Measurements from ENCODE around the gene ARG2. TPM values are rescaled to one million over a fixed set of nuclear protein-coding genes. Genes with fewer than 3 reads are reported as not detected.

The ARG2 gene
- total RNA-seq, 4 donors from 2014 or later = 7.1 to 50.6 (median 17.7) TPM

DNA sequence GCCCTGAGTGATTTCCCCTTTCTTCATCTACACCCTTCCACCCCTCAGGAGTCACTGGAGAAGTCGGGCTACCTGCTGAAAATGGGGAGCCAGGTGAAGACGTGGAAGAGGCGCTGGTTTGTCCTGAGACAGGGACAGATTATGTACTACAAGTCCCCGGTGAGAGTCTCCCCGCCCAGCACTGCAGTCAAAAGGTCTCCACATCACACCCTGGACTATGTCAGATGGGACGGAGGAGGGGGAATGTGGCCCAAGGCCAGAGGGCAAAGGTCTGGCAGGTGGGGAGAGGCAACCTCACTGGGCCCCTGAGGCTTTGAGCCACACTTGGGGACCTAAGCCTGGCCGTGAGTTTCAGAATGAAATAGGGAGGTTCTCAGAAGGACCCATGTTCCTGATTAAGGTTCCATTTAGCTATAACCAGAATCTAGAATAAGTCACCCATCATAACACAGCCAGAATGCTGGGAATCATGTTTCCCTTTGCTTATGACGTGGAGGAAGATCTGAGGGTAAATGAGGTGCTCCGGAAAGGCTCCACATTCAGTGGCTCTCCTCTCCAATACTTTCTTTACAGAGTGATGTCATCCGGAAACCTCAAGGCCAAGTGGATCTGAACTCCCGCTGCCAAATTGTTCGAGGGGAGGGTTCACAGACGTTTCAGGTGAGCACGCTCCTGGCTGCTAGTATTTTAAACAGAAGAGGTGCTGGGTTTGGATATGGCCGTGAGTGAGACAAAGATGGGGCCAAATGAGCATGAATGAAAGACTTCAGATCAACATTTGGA lies 46.3 kb upstream of the ARG2 start:
- H3K27me3 ChIP-seq = no peaks in the 10 kb centered on the region
- no peak overlapping the region for H3K4me3 ChIP-seq
- 82 to 83% methylated on average over 11 to 14 of the region's 15 CpGs for WGBS, 2 donors
- no peaks in the 10 kb centered on the region for H3K9me3 ChIP-seq
- H3K4me1 ChIP-seq = no peaks in the 10 kb centered on the region
- H3K27ac ChIP-seq = no peak overlapping the region
- TF ChIP-seq POLR2A (IDR thresholded peaks at IDR 0.05) = no peak
- TF ChIP-seq, protein P1, sequence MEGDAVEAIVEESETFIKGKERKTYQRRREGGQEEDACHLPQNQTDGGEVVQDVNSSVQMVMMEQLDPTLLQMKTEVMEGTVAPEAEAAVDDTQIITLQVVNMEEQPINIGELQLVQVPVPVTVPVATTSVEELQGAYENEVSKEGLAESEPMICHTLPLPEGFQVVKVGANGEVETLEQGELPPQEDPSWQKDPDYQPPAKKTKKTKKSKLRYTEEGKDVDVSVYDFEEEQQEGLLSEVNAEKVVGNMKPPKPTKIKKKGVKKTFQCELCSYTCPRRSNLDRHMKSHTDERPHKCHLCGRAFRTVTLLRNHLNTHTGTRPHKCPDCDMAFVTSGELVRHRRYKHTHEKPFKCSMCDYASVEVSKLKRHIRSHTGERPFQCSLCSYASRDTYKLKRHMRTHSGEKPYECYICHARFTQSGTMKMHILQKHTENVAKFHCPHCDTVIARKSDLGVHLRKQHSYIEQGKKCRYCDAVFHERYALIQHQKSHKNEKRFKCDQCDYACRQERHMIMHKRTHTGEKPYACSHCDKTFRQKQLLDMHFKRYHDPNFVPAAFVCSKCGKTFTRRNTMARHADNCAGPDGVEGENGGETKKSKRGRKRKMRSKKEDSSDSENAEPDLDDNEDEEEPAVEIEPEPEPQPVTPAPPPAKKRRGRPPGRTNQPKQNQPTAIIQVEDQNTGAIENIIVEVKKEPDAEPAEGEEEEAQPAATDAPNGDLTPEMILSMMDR (IDR thresholded peaks at IDR 0.05) = no peak
- intact Hi-C loops (cut with DNase I) = loop anchor here (5.0 kb wide), 1 partner anchor 46 kb away; no protein-coding TSS in a partner anchor
- peaks cover 0 to 8% (median 0%) of the 10 kb centered on the region in 3 donors for H3K36me3 ChIP-seq
- DNase-seq = no peak

DNA sequence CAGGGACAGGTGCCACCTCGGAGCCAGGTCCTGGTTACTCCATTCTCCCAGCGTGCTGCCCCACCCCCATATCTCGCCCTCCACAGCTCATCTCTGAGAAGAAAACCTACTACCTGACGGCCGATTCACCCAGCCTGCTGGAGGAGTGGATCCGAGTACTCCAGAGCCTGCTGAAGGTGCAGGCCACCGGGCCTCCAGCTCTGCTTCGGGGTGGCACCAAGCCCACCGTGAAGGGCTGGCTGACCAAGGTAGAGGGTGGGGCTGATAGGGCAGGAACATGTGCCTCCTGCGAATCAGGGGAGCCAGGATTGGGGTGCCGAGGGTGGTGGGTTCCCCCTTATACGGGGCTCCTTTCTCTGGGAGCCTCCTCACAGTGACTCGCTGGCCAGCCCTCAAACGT lies 45.6 kb upstream of the ARG2 start:
- Histone ChIP-seq H3K9me3 (no peaks in the 10 kb centered on the region), H3K27me3 (no peaks in the 10 kb centered on the region), H3K27ac (no peak overlapping the region), H3K4me3 (no peak overlapping the region), H3K4me1 (no peaks in the 10 kb centered on the region), H3K36me3 (peaks cover 0 to 14% (median 0%) of the 10 kb centered on the region in 3 donors)
- intact Hi-C loops (cut with DNase I) = loop anchor here (5.0 kb wide), 1 partner anchor 47 kb away; no protein-coding TSS in a partner anchor
- TF ChIP-seq, protein P1 (IDR thresholded peaks at IDR 0.05) = no peak
- TF ChIP-seq POLR2A (IDR thresholded peaks at IDR 0.05) = no peak
- 85 to 89% methylated on average over 6 to 8 of the region's 14 CpGs for WGBS, 2 donors
- DNase-seq = no peak

DNA sequence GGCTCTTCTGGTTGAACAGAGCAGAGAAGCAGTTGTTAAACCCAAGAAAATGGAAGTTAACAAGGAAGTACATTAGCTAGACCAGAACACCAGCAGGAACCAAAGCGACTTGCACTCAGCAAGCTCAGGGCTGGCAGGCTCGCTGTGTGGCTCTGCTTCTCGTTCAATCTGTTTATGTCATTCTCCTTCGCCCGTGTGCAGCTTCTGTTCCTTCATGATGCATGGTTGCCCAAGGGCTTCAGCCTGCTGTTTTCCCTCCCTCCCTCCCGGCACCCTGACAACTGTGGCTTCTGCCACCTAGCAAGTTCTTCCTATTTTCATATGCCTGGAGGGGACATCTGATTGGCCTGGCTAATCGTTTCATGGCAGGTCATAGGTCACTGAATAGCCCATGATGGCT lies 44.9 kb upstream of the ARG2 start:
- intact Hi-C loops (cut with DNase I) = loop anchor here (5.0 kb wide), 1 partner anchor 48 kb away; no protein-coding TSS in a partner anchor
- no peaks in the 10 kb centered on the region for H3K9me3 ChIP-seq
- TF ChIP-seq, protein P1 (IDR thresholded peaks at IDR 0.05) = no peak
- no peak for TF ChIP-seq POLR2A (IDR thresholded peaks at IDR 0.05)
- H3K4me1 ChIP-seq = no peaks in the 10 kb centered on the region
- no peaks in the 10 kb centered on the region for H3K27me3 ChIP-seq
- no peak overlapping the region for H3K27ac ChIP-seq
- H3K4me3 ChIP-seq = no peak overlapping the region
- 78 to 82% methylated on average over 6 to 7 of the region's 7 CpGs for WGBS, 2 donors
- peaks cover 0 to 19% (median 0%) of the 10 kb centered on the region in 3 donors for H3K36me3 ChIP-seq
- DNase-seq = no peak

DNA sequence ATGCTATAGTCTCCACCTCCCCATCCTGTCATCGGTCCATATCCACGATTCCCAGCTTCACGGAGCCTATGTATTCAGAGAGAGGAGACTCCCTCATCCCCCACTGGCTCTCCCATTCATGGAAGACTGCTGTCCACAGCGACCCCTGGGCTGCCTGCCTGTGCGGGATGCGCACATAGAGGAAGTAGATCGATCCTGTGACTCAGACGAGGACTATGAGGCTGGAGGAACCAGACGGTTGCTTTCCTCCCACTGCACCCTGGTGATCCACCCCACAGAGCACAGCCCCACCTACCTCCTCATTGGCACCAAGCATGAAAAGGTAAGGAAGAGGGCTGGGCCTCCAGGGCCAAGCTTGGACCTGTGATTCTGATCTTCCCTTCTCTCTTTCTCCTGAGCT lies 44.0 kb upstream of the ARG2 start:
- Histone ChIP-seq H3K36me3 (peaks cover 0 to 28% (median 0%) of the 10 kb centered on the region in 3 donors), H3K27ac (no peak overlapping the region), H3K9me3 (no peaks in the 10 kb centered on the region), H3K27me3 (no peaks in the 10 kb centered on the region), H3K4me1 (no peaks in the 10 kb centered on the region), H3K4me3 (no peak overlapping the region)
- no peak for DNase-seq
- 64 to 68% methylated on average over 4 to 6 of the region's 9 CpGs for WGBS, 2 donors
- intact Hi-C loops (cut with DNase I) = no loop called here
- no peak for TF ChIP-seq POLR2A (IDR thresholded peaks at IDR 0.05)
- TF ChIP-seq, protein P1 (IDR thresholded peaks at IDR 0.05) = no peak

DNA sequence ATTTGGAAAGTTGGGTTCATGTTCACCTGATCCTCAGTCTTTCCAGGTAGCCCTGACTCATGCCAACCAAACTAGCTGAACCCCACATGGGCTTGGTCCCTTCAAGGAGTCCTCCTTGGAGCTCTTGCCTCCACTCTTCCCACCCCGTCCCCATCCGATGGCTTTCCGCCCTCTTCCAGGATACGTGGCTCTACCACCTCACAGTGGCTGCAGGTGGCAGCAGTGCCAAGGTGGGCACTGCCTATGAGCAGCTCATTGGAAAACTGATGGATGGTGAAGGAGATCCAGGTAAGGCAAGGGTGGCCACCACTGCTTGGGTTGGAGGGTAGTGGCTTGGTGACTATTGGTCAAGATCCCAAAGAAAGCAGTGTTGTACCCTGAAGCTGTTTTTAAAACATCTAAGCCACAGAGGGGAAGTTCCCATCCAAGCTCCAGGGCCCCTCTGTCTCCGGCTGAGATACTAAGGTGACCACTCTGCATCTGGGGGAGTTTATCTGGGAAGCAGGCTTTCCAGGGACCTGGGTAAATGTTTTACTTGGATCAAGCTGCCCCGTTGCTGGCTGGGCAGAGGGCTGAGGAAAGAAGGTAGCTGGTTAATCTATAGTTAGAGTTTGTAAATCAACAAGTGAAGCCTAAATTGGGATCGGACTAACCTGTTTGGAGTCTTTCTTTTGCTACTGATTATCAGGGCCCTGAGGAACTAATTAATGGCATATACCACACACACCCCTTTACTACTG lies 43.3 kb upstream of the ARG2 start:
- no peak overlapping the region for H3K27ac ChIP-seq
- no peak overlapping the region for H3K4me3 ChIP-seq
- no peaks in the 10 kb centered on the region for H3K27me3 ChIP-seq
- H3K36me3 ChIP-seq = peaks cover 0 to 34% (median 0%) of the 10 kb centered on the region in 3 donors
- H3K9me3 ChIP-seq = no peaks in the 10 kb centered on the region
- H3K4me1 ChIP-seq = no peaks in the 10 kb centered on the region
- intact Hi-C loops (cut with DNase I) = no loop called here
- TF ChIP-seq, protein P1 (IDR thresholded peaks at IDR 0.05) = no peak
- TF ChIP-seq POLR2A (IDR thresholded peaks at IDR 0.05) = no peak
- 89 to 96% methylated on average over 5 to 7 of the region's 7 CpGs for WGBS, 2 donors
- DNase-seq = no peak

Data from esophagus squamous epithelium (tissue), 5 donors.